T-helper 9 cell (primary cell): ENCODE data around the gene MED13.
"Not testable (repeated sequence)": the region's sequence is repeated elsewhere in the genome, so short reads cannot be mapped to it uniquely, and the experiment has no call there.

Source experiments
- DNase-seq: peaks from one replicate; pipeline ENCODE4 v3.0.0-alpha.2; 2020

MED13 gene

GRCh38 chr17:61904094-61904710 lies 160.9 kb downstream of the MED13 start:
- DNase-seq = no peak

GRCh38 chr17:61903251-61903650 lies 161.8 kb downstream of the MED13 start:
- no peak for DNase-seq

DNA sequence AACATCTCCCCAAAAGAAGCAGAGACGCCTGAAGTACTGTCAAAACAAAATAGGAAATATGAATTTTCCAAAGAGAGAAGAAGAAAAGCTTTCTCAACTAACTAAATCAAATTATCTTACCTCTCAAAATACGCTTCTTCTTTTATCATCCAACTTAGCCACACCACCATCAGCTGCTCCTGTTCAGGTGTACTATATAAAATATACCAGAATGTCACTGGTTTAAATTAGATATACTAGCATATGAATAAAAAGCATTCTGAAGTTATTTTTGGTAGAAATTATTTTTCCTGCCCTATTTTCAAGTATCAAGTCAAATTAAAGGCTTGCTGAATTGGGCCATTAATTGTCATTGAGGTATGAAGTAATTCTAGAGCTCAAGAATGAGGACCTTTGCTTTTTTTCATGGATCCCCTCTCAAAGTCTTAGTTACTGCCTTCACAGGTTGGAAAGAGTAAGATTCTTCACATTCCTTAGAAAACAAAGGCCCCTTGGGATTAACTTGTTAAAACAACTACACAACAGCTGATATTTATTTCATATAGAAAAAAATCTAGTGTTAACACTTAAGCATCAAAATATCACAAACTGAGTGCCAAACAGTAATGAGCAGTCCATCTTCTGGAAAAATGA lies 167.4 kb downstream of the MED13 start:
- DNase-seq = no peak

DNA sequence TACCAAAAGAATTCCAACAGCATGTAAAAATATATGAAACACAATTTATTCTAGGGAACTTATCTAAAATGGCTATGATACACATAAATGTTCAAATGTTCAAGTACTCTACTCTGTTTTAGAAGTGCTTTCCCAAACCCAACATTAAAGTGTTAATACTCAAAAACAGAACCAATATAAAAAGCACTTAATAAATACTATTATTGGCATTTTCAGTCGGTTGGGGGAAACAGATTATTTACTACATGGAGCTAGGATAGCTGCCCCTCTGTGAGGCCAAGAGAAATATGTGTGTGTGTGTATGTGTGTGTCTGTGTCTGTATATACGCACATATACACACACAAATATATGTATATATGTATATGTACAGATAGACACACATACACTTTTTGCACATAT lies 169.7 kb downstream of the MED13 start:
- DNase-seq = no peak

DNA sequence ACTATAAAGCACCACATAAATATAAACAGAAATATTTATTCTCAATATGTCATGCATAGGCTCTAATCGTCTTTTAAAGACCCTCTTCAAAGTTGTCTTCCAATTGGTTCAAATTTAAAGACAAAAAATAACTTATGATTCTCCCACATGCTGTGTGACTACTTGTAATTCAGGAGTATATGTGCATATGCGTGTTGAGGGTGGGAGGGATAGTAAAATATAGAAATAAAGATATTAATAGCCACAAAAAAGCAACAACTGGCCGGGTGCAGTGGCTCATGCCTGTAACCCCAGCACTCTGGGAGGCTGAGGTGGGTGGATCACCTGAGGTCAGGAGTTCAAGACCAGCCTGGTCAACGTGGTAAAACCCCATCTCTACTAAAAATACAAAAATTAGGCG lies 170.8 kb downstream of the MED13 start:
- DNase-seq = not testable (repeated sequence)
